Measurements from ENCODE around the gene BICC1.
A peak's percentile ranks its signal among the peaks of the same experiment; 100 is the strongest.

The BICC1 gene

GRCh38 chr10:58515291-58515941 lies 2.7 kb downstream of the BICC1 start:
- no peak for DNase-seq (ENCODE audit: extremely low read depth in 1 of 2, low read depth in 1 of 2)

GRCh38 chr10:58516119-58516518 lies 3.4 kb downstream of the BICC1 start:
- no peak for DNase-seq (ENCODE audit: extremely low read depth in 1 of 2, low read depth in 1 of 2)

- DNase-seq (ENCODE audit: extremely low read depth in 1 of 2, low read depth in 1 of 2) = no peak
Measured at GRCh38 chr10:58516671-58517070, 4.0 kb downstream of the BICC1 start.

GRCh38 chr10:58517081-58517480 lies 4.4 kb downstream of the BICC1 start:
- no peak for DNase-seq (ENCODE audit: extremely low read depth in 1 of 2, low read depth in 1 of 2)

GRCh38 chr10:58517491-58518355 lies 5.1 kb downstream of the BICC1 start:
- DNase-seq (ENCODE audit: extremely low read depth in 1 of 2, low read depth in 1 of 2) = no peak

GRCh38 chr10:58518775-58519174 lies 6.1 kb downstream of the BICC1 start:
- no peak for DNase-seq (ENCODE audit: extremely low read depth in 1 of 2, low read depth in 1 of 2)

- DNase-seq (ENCODE audit: extremely low read depth in 1 of 2, low read depth in 1 of 2) = no peak
Measured at GRCh38 chr10:58529077-58529728, 16.5 kb downstream of the BICC1 start.

GRCh38 chr10:58531084-58531695 lies 18.5 kb downstream of the BICC1 start:
- DNase-seq (ENCODE audit: extremely low read depth in 1 of 2, low read depth in 1 of 2) = peak in 1 of 2 donors; percentile 23

GRCh38 chr10:58535311-58535710 lies 22.6 kb downstream of the BICC1 start:
- no peak for DNase-seq (ENCODE audit: extremely low read depth in 1 of 2, low read depth in 1 of 2)

- no peak for DNase-seq (ENCODE audit: extremely low read depth in 1 of 2, low read depth in 1 of 2)
Measured at GRCh38 chr10:58543141-58543540, 30.5 kb downstream of the BICC1 start.

- no peak for DNase-seq (ENCODE audit: extremely low read depth in 1 of 2, low read depth in 1 of 2)
Measured at GRCh38 chr10:58544135-58544534, 31.5 kb downstream of the BICC1 start.

GRCh38 chr10:58545427-58545826 lies 32.8 kb downstream of the BICC1 start:
- DNase-seq (ENCODE audit: extremely low read depth in 1 of 2, low read depth in 1 of 2) = no peak

- no peak for DNase-seq (ENCODE audit: extremely low read depth in 1 of 2, low read depth in 1 of 2)
Measured at GRCh38 chr10:58546137-58546536, 33.5 kb downstream of the BICC1 start.

- no peak for DNase-seq (ENCODE audit: extremely low read depth in 1 of 2, low read depth in 1 of 2)
Measured at GRCh38 chr10:58546722-58547445, 34.2 kb downstream of the BICC1 start.

GRCh38 chr10:58547963-58548362 lies 35.3 kb downstream of the BICC1 start:
- DNase-seq (ENCODE audit: extremely low read depth in 1 of 2, low read depth in 1 of 2) = no peak

GRCh38 chr10:58554316-58554715 lies 41.6 kb downstream of the BICC1 start:
- DNase-seq (ENCODE audit: extremely low read depth in 1 of 2, low read depth in 1 of 2) = no peak

- DNase-seq (ENCODE audit: extremely low read depth in 1 of 2, low read depth in 1 of 2) = no peak
Measured at GRCh38 chr10:58555170-58555929, 42.7 kb downstream of the BICC1 start.

- DNase-seq (ENCODE audit: extremely low read depth in 1 of 2, low read depth in 1 of 2) = no peak
Measured at GRCh38 chr10:58555930-58556311, 43.2 kb downstream of the BICC1 start.

GRCh38 chr10:58556516-58557165 lies 44.0 kb downstream of the BICC1 start:
- DNase-seq (ENCODE audit: extremely low read depth in 1 of 2, low read depth in 1 of 2) = no peak

Data from stimulated activated CD8-positive, alpha-beta memory T cell treated with anti-CD3 and anti-CD28 coated beads, Interleukin-7, amount 100 ng/mL, for 48 hours (primary cell).